Measurements from ENCODE around the gene GIMAP2.

DNA sequence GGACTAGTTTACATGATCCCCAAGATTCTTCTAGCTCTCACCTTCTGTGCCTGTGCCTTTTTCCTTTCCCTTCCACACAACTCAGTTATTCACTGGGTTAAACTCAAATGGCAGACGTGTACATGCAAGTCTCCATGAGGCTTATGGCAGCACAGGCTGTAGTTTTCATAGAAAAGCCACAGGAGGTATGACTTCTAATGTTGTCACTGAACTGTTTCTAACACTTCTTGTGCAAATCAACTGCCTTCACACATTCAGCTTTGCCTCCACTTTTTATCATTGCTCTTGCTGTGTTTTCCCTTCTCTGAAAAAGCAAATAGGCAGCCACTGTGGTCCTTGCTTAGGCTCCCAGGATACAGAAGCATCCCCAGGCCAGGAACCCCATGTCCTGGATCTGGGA lies 46.4 kb downstream of the GIMAP2 start:
- no peak for TF ChIP-seq CTCF (IDR thresholded peaks at IDR 0.05)
- TF ChIP-seq POLR2AphosphoS5 (IDR thresholded peaks at IDR 0.05), result no peak

Data from sigmoid colon (tissue), 4 donors.